Stimulated activated naive CD8-positive, alpha-beta T cell treated with anti-CD3 and anti-CD28 coated beads, Interleukin-15, Interleukin-2, amounts not matched to agents 100 ng/mL and 50 ng/mL, for 24 hours (primary cell): ENCODE measurements around the gene DENND6A.

Experiments used
- H3K27ac Mint-ChIP-seq: one replicate; pipeline ENCODE4 v1.8.0; 2021; ENCODE audit warnings: mild to moderate bottlenecking, mixed read lengths
- H3K27me3 Mint-ChIP-seq: one replicate; pipeline ENCODE4 v1.8.0; 2021; ENCODE audit warnings: mixed read lengths
- H3K36me3 Mint-ChIP-seq: one replicate; pipeline ENCODE4 v1.8.0; 2021; ENCODE audit warnings: low read depth, mixed read lengths
- H3K4me1 Mint-ChIP-seq: one replicate; pipeline ENCODE4 v1.8.0; 2021; ENCODE audit warnings: low read depth, mixed read lengths
- H3K4me3 Mint-ChIP-seq: one replicate; pipeline ENCODE4 v1.8.0; 2021; ENCODE audit warnings: mild to moderate bottlenecking, mixed read lengths
- H3K9me3 Mint-ChIP-seq: one replicate; pipeline ENCODE4 v1.8.0; 2021; ENCODE audit warnings: mixed read lengths

The DENND6A gene

GRCh38 chr3:57587905-57588304, 105.0 kb downstream of the DENND6A start:
- Mint-ChIP-seq H3K4me1 (peaks cover 36% of the 10 kb centered on the region), H3K27ac (no peak overlapping the region), H3K9me3 (no peaks in the 10 kb centered on the region), H3K4me3 (no peak overlapping the region), H3K36me3 (peaks cover 24% of the 10 kb centered on the region), H3K27me3 (no peaks in the 10 kb centered on the region)

DNA sequence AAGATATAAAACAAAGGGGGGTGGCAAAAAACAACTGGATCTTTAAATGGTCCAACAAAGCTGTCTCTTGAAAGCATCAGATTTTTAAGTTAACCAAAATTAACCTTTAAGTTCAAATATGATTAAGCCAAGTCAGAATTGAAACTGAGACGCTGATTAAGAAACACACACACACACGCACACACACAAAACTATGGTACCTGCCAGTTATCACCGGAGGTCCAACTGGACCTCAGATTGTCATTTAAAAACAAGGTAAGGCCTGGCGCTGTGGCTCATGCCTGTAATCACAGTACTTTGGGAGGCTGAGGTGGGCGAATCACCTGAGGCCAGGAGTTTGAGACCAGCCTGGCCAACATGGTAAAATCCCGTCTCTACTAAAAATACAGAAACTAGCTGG, 106.1 kb downstream of the DENND6A start:
- Mint-ChIP-seq H3K9me3 (no peaks in the 10 kb centered on the region), H3K4me1 (peaks cover 28% of the 10 kb centered on the region), H3K36me3 (peaks cover 28% of the 10 kb centered on the region), H3K4me3 (no peak overlapping the region), H3K27ac (no peak overlapping the region), H3K27me3 (no peaks in the 10 kb centered on the region)

GRCh38 chr3:57583544-57583943, 109.3 kb downstream of the DENND6A start:
- no peak overlapping the region for H3K27ac Mint-ChIP-seq
- H3K9me3 Mint-ChIP-seq, result no peaks in the 10 kb centered on the region
- H3K36me3 Mint-ChIP-seq, result peaks cover 47% of the 10 kb centered on the region
- peaks cover 22% of the 10 kb centered on the region for H3K4me1 Mint-ChIP-seq
- no peaks in the 10 kb centered on the region for H3K27me3 Mint-ChIP-seq
- no peak overlapping the region for H3K4me3 Mint-ChIP-seq

DNA sequence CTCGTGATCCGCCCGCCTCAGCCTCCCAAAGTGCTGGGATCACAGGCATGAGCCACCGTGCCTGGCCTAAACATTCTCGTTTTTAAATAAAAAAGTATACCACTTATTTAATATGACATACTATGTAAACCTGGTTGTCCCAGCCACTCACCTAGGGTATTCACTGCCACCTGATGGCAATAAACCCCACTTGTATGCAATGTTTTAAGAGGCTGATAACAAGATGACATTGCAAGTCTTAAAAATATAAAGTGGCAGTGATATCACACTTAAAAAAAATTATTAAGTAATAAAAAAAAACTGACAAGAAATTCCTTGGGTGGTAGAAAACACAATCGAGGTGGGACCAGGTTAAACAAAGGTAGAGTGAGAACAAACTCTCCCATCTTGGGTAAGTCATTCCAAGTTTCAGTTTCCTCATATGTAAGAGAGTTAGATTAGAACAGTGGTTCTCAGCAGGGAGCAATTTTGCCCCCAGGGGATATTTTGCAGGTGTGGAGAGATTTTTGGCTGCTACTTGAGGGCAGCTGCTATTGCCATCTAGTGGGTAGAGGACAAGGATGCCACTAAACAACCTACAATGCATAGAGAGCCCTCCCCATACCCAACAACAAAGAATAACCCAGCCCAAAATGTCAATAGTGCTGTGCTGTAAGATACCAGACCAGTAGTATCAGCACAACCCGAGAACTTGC, 110.3 kb downstream of the DENND6A start:
- H3K9me3 Mint-ChIP-seq, result no peaks in the 10 kb centered on the region
- H3K4me3 Mint-ChIP-seq, result no peak overlapping the region
- H3K4me1 Mint-ChIP-seq, result peaks cover 21% of the 10 kb centered on the region
- H3K27ac Mint-ChIP-seq, result peak overlapping the region; percentile 49
- H3K36me3 Mint-ChIP-seq, result peaks cover 55% of the 10 kb centered on the region
- H3K27me3 Mint-ChIP-seq, result no peaks in the 10 kb centered on the region

DNA sequence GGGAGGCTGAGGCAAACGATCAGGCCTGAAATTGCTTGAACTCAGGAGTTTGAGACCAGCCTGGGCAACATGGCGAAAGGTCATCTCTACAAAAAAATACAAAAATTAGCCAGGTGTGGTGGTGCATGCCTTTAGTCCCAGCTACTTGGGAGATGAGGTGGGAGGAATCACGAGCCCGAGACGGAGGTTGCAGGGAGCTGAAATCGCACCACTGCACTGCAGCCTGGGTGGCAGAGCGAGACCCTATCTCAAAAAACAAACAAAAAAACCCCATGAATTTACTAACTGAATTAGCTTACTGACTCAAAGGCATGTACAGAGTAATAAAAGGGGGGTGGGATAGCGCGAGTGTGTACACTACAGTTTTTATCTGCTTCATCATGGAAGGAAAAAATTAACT, 115.1 kb downstream of the DENND6A start:
- peak overlapping the region; percentile 39 for H3K27ac Mint-ChIP-seq
- peaks cover 22% of the 10 kb centered on the region for H3K4me1 Mint-ChIP-seq
- peaks cover 76% of the 10 kb centered on the region for H3K36me3 Mint-ChIP-seq
- H3K27me3 Mint-ChIP-seq, result no peaks in the 10 kb centered on the region
- H3K9me3 Mint-ChIP-seq, result no peaks in the 10 kb centered on the region
- no peak overlapping the region for H3K4me3 Mint-ChIP-seq

- Mint-ChIP-seq H3K4me1 (peaks cover 27% of the 10 kb centered on the region), H3K36me3 (peaks cover 82% of the 10 kb centered on the region), H3K27me3 (no peaks in the 10 kb centered on the region), H3K4me3 (no peak overlapping the region), H3K27ac (peak overlapping the region; percentile 33), H3K9me3 (no peaks in the 10 kb centered on the region)
Measured at GRCh38 chr3:57575966-57576626, 116.8 kb downstream of the DENND6A start.
